ENCODE data around the gene FGFR2. TPM values are rescaled to one million over a fixed set of nuclear protein-coding genes. Genes with fewer than 3 reads are reported as not detected.

FGFR2 gene
- total RNA-seq, 1 experiment from 2014 or later: 135 TPM

DNA sequence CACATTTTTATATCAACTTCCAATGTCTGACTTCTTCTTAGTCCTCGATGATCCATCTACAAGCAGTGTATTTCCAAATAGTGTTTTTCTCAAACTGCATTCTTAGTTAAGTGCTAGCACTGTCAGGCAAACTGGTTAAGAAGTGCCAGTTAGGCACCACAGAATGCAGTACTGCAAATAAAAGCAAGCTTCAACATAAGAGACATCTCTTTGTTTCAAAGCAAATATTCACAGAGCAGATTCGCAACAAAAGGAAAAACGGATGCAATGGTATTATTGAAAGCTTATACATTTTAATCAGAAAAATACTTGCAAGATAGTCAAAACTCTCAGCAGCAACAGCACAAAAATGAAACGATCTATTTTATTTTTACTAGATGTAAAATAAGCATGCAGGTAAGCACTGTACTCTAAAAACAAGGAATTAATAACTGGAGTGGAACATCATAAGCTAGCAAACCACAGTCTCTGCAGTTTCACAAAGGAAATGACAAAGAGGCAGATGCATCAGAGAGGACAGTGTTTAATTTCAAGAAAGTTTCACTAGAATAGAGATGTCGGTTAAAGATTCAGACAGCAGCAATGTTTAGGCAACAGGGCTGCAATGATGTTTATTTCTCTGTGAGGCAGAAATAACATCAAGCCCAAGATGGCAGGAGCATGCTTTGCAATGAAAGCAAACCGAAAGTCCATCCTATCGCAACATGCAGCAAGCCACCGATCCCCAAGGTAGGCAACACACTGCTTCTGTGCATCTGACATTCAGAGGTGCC lies 82.0 kb downstream of the FGFR2 start:
- TF ChIP-seq CTCF (conservative IDR thresholded peaks at IDR 0.05): no peak
- Histone ChIP-seq H4K91ac (ENCODE audit: insufficient read length, low read depth, low read length) (no peak overlapping the region), H3K4me2 (ENCODE audit: insufficient read depth, insufficient read length, low read length) (no peak overlapping the region), H3K27me3 (ENCODE audit: insufficient read depth, low read length) (no peaks in the 10 kb centered on the region), H3K9ac (ENCODE audit: extremely low read depth, insufficient read length, low read length) (no peak overlapping the region), H3K9me3 (ENCODE audit: control insufficient read depth, low read depth, low read length) (no peaks in the 10 kb centered on the region), H2BK15ac (ENCODE audit: low read depth, low read length) (no peak overlapping the region), H3T11ph (ENCODE audit: low read length) (no peak overlapping the region), H2BK20ac (ENCODE audit: low read depth, low read length, poor library complexity, severe bottlenecking) (no peak overlapping the region), H3K56ac (ENCODE audit: insufficient read length, low read depth, low read length) (no peak overlapping the region), H3K23ac (ENCODE audit: insufficient read length, low read depth, low read length) (no peak overlapping the region), H3K18ac (ENCODE audit: insufficient read length, low read depth, low read length) (no peak overlapping the region), H3K79me1 (ENCODE audit: insufficient read depth, low read depth, low read length, poor library complexity, severe bottlenecking) (peaks cover 4% of the 10 kb centered on the region), H4K5ac (ENCODE audit: insufficient read length, low read depth, low read length) (no peak overlapping the region), H3K14ac (ENCODE audit: insufficient read depth, low read length) (no peak overlapping the region), H3K79me2 (ENCODE audit: insufficient read depth, low read length) (peaks cover 3% of the 10 kb centered on the region; the same call in 1 of the 2 replicates), H3K4ac (ENCODE audit: low read depth, low read length) (no peak overlapping the region), H3K23me2 (ENCODE audit: insufficient read length, low read depth, low read length, poor library complexity, severe bottlenecking) (no peaks in the 10 kb centered on the region), H4K8ac (replicated peaks; ENCODE audit: insufficient read length, low read depth, low read length) (no peak overlapping the region), H2AK5ac (ENCODE audit: insufficient read length, low read length) (no peak overlapping the region), H3K27ac (ENCODE audit: insufficient read length, low read depth, low read length) (no peak overlapping the region), H2BK12ac (ENCODE audit: insufficient read length, low read depth, low read length) (no peak overlapping the region), H4K20me1 (ENCODE audit: control insufficient read depth, insufficient read depth, insufficient read length) (no peaks in the 10 kb centered on the region), H2BK120ac (ENCODE audit: low read depth, low read length, poor library complexity, severe bottlenecking) (no peak overlapping the region), H2BK5ac (ENCODE audit: insufficient read length, low read length) (no peak overlapping the region), H3K4me1 (ENCODE audit: insufficient read depth, low read length) (peaks cover 3% of the 10 kb centered on the region; the same call in 1 of the 2 replicates), H2AFZ (ENCODE audit: low read length) (no peak overlapping the region)
- WGBS (ENCODE audit: extremely low coverage, insufficient read length, low lambda C conversion rate): no CpG with 5 or more reads among the region's 8 CpGs
- H3K27me3 Mint-ChIP-seq (ENCODE audit: low read depth): no peaks in the 10 kb centered on the region
- H3K36me3 Mint-ChIP-seq (ENCODE audit: insufficient read depth in 1 of 3, low read depth in 3 of 3): peaks cover 34 to 95% (median 94%) of the 10 kb centered on the region in 3 experiments
- peak overlapping the region in 1 of 3 experiments; percentile 58; a peak in 2 of 7 replicates for H3K27ac Mint-ChIP-seq
- peaks cover 36 to 42% of the 10 kb centered on the region in 2 experiments for H3K4me1 Mint-ChIP-seq
- H3K4me3 Mint-ChIP-seq: no peak overlapping the region; a peak in 1 of 5 replicates
- no peaks in the 10 kb centered on the region for H3K9me3 Mint-ChIP-seq
- no peak for DNase-seq

Measured in H9 (cell line).